K562 (cell line): ENCODE data around the gene CFDP1. TPM values are rescaled to one million over a fixed set of nuclear protein-coding genes. Genes with fewer than 3 reads are reported as not detected.
"Not testable (repeated sequence)": the region's sequence is repeated elsewhere in the genome, so short reads cannot be mapped to it uniquely, and the experiment has no call there.

Source experiments
- ATAC-seq: fragments of 200-7000 bp; cut with Tn5 transposase; 3 replicates; pipeline ENCODE4 v1.9.1; 2020; ENCODE audit warnings: moderate library complexity
- BruUV-seq: library from RNA; stranded (reverse); fragments of 400-500 nt; replicated peaks from 2 replicates; lab custom pipeline; 2021; lab: Mats Ljungman, UMichigan
- CTCF ChIA-PET: fragments of 300-600 bp; formaldehyde crosslinking; extraction: SDS; loops from one replicate; lab custom pipeline; 2021; ENCODE audit warnings: low intra/inter-chr PET ratio; lab: Yijun Ruan, JAX
- POLR2A ChIA-PET: fragments of 300-600, 350-650 bp; sonication (Branson Sonifier 250); formaldehyde crosslinking; extraction: SDS; loops from one replicate; lab custom pipeline; 2021; ENCODE audit warnings: antibody characterized with exemption, inconsistent platforms; lab: Yijun Ruan, JAX
- DNase-seq, 4 experiments: peaks; one replicate each; pipeline versions ENCODE4 v3.0.0 to v3.0.0-alpha.2; 2011 to 2018; ENCODE audit warnings: low spot score in 3 of 4, mixed read lengths in 3 of 4; ENCODE audit errors: extremely low read depth in 1 of 4
- FAIRE-seq: peaks from 2 replicates; lab custom pipeline; 2011; peaks lifted over from hg19 to GRCh38; lab: Jason Lieb, UNC
- H2AFZ ChIP-seq: 2 replicates; pipeline ENCODE4 v1.6.0; 2011; ENCODE audit warnings: low read depth, low read length, control low read depth, inconsistent platforms
- H3K27ac ChIP-seq: fragments of 200-600 bp; 3 replicates; pipeline ENCODE4 v1.8.0; 2011; ENCODE audit warnings: low read depth, mild to moderate bottlenecking, control low read depth, inconsistent platforms, low read length, moderate library complexity, mixed read lengths; ENCODE audit errors: extremely low read depth
- H3K27me3 ChIP-seq, 2 experiments: fragments of 300-600 bp in 1 of 2; 2 replicates in 1 of 2; 3 replicates in 1 of 2; pipeline versions ENCODE4 v1.6.0 to v1.8.0; 2011; ENCODE audit warnings: inconsistent platforms in 2 of 2, low read length in 2 of 2, mild to moderate bottlenecking in 1 of 2, mixed read lengths in 1 of 2, moderate library complexity in 1 of 2; ENCODE audit not compliant: control insufficient read depth in 2 of 2, insufficient read depth in 2 of 2
- H3K36me3 ChIP-seq: fragments of 300-600 bp; 3 replicates; pipeline ENCODE4 v1.8.0; 2011; ENCODE audit warnings: mild to moderate bottlenecking, low read length, inconsistent platforms; ENCODE audit not compliant: control insufficient read depth, insufficient read depth
- H3K4me1 ChIP-seq, 2 experiments: fragments of 200-600 bp in 1 of 2; replicated peaks in 1 of 2; 2 replicates in 1 of 2; 3 replicates in 1 of 2; pipeline versions ENCODE4 v1.5.1 to v1.8.0; 2011; ENCODE audit warnings: inconsistent platforms in 2 of 2, low read length in 2 of 2, mild to moderate bottlenecking in 1 of 2, mixed read lengths in 1 of 2, moderate library complexity in 1 of 2; ENCODE audit not compliant: control insufficient read depth in 2 of 2, insufficient read depth in 2 of 2
- H3K4me2 ChIP-seq: 2 replicates; pipeline ENCODE4 v1.6.1; 2011; ENCODE audit warnings: low read length, control low read depth, inconsistent platforms, mixed read lengths; ENCODE audit not compliant: insufficient read depth
- H3K4me3 ChIP-seq: fragments of 200-600 bp; sonication (generic), shearing (Covaris generic); 2 replicates; pipeline ENCODE4 v1.5.1; 2016; ENCODE audit warnings: control low read depth, inconsistent platforms
- H3K79me2 ChIP-seq: fragments of 200-600 bp; 3 replicates; pipeline ENCODE4 v1.8.0; 2011; ENCODE audit warnings: low read length, inconsistent platforms; ENCODE audit not compliant: control insufficient read depth, insufficient read depth
- H3K9ac ChIP-seq, 2 experiments: 2 replicates each; pipeline versions ENCODE4 v1.6.0 to v1.6.1; 2011; ENCODE audit warnings: low read depth in 2 of 2, low read length in 2 of 2, control low read depth in 1 of 2, inconsistent platforms in 1 of 2, mild to moderate bottlenecking in 1 of 2, mixed read lengths in 1 of 2; ENCODE audit not compliant: insufficient read depth in 1 of 2
- H3K9me1 ChIP-seq: one replicate; pipeline ENCODE4 v1.6.0; 2011; ENCODE audit warnings: inconsistent platforms, mild to moderate bottlenecking, low read length, moderate library complexity; ENCODE audit not compliant: control insufficient read depth, insufficient read depth
- H3K9me3 ChIP-seq: replicated peaks from 2 replicates; pipeline ENCODE4 v1.5.1; 2011; ENCODE audit warnings: low read depth, low read length, inconsistent platforms; ENCODE audit not compliant: control insufficient read depth, insufficient read depth
- H4K20me1 ChIP-seq: replicated peaks from 2 replicates; pipeline ENCODE4 v1.6.1; 2011; ENCODE audit warnings: low read length, inconsistent platforms, mixed read lengths; ENCODE audit not compliant: control insufficient read depth, insufficient read depth
- DACH1 ChIP-seq: fragments of 450-650 bp; IDR thresholded peaks from 2 replicates; pipeline ENCODE4 v1.6.1; 2018; ENCODE audit not compliant: partially characterized antibody
- HNRNPK ChIP-seq: fragments of 200-400 bp; formaldehyde crosslinking; IDR thresholded peaks from one replicate; pipeline ENCODE4 v1.6.1; 2018; ENCODE audit warnings: mild to moderate bottlenecking, low read depth, low read length; ENCODE audit not compliant: poor library complexity, severe bottlenecking
- NRF1 ChIP-seq, 2 experiments: fragments of 450-650 bp; IDR thresholded peaks in 1 of 2; conservative IDR thresholded peaks in 1 of 2; 2 replicates each; pipeline ENCODE4 v1.6.1; 2014; ENCODE audit warnings: mild to moderate bottlenecking in 2 of 2
- POLR2A ChIP-seq: fragments of 450-650 bp; conservative IDR thresholded peaks from 2 replicates; pipeline ENCODE4 v1.6.1; 2016
- RNF2 ChIP-seq: sonication (generic); IDR thresholded peaks from 2 replicates; pipeline ENCODE4 v1.6.1; 2016
- SMARCE1 ChIP-seq: fragments of 450-650 bp; IDR thresholded peaks from 2 replicates; pipeline ENCODE4 v1.7.1; 2016; ENCODE audit warnings: mild to moderate bottlenecking
- TRIM24 ChIP-seq, 2 experiments: fragments of 450-650 bp; IDR thresholded peaks; 2 replicates each; pipeline ENCODE4 v1.6.1; 2016
- WHSC1 ChIP-seq: IDR thresholded peaks from one replicate; pipeline ENCODE4 v1.6.1; 2012; ENCODE audit warnings: low read length, control low read depth, inconsistent platforms
- ZBTB34 ChIP-seq: fragments of 250-450 bp; sonication (Bioruptor Pico); IDR thresholded peaks from 2 replicates; pipeline ENCODE4 v1.8.0; 2021; ENCODE audit warnings: mild to moderate bottlenecking, moderate library complexity
- ZBTB8A ChIP-seq: fragments of 450-650 bp; IDR thresholded peaks from 2 replicates; pipeline ENCODE4 v1.6.1; 2018; ENCODE audit warnings: mild to moderate bottlenecking, moderate library complexity; ENCODE audit not compliant: partially characterized antibody
- ZNF584 ChIP-seq: fragments of 200-800 bp; sonication (Bioruptor generic); IDR thresholded peaks from 2 replicates; pipeline ENCODE4 v1.6.1; 2016; ENCODE audit warnings: low read depth, mild to moderate bottlenecking, missing genetic modification characterization, missing compliant biosample characterization
- ZNF644 ChIP-seq: fragments of 200-800 bp; sonication (Bioruptor generic); IDR thresholded peaks from 2 replicates; pipeline ENCODE4 v1.6.1; 2016; ENCODE audit warnings: low read depth, missing genetic modification characterization, missing compliant biosample characterization
- ZNF778 ChIP-seq: fragments of 450-650 bp; formaldehyde crosslinking; IDR thresholded peaks from 2 replicates; pipeline ENCODE4 v1.4.0; 2020; ENCODE audit warnings: mild to moderate bottlenecking, moderate library complexity
- WGBS: fragments of 100-300 bp; shearing (Covaris generic); methylation state at CpG from one replicate; pipeline ENCODE4 v1.1.6; 2016; ENCODE audit warnings: low coverage, mixed read lengths; ENCODE audit not compliant: insufficient coverage; ENCODE audit errors: missing lambda C conversion rate; 5-methylcytosine and 5-hydroxymethylcytosine counted together
- in situ Hi-C: fragments of 300-500 bp; cut with MboI; formaldehyde crosslinking; loops from 4 replicates; pipeline ENCODE4 v1.15.0; 2018; ENCODE audit warnings: inconsistent platforms, mixed read lengths
- intact Hi-C: fragments of 100-400 bp; cut with micrococcal nuclease; formaldehyde crosslinking; loops from 2 replicates; pipeline ENCODE4 v1.14.2; 2022
- polyA plus RNA-seq, 8 experiments: library from polyadenylated mRNA; depleted of rRNA in 4 of 8; stranded (reverse) in 5 of 8; unstranded in 3 of 8; fragments of >200 nt; fragmentation: Nextera tagmentation in 2 of 8; fragmentation: Illumina TruSeq in 1 of 8; extraction: Ambion mirVana in 2 of 8; extraction: Trizol in 1 of 8; gene quantifications; 2 replicates each; pipeline versions ENCODE4 v1.2.1 to v1.2.3, GENCODE V29; 2011 to 2014; ENCODE audit warnings: inconsistent platforms in 1 of 8, missing spikeins in 1 of 8
- total RNA-seq, 7 experiments: library from RNA; depleted of rRNA in 6 of 7; stranded (reverse); fragments of >200 nt in 6 of 7; fragmentation: Illumina TruSeq in 2 of 7; extraction: Trizol in 2 of 7; gene quantifications; 2 replicates each; pipeline versions ENCODE4 v1.2.1 to v1.2.3, GENCODE V29; 2011 to 2021; ENCODE audit warnings: low replicate concordance in 1 of 7

CFDP1 gene
- total and polyA plus RNA-seq, 9 of the 15 experiments (the other 6 are each of a cell fraction or from before 2014, with no cell fraction given), result 31.5 to 78.4 (median 61.7) TPM

GRCh38 chr16:75456971-75457370 is 23.7 kb upstream of the CFDP1 start:
- CTCF ChIA-PET, result no interaction called here
- Histone ChIP-seq H3K4me3 (no peak overlapping the region), H3K4me1 (peaks cover 10 to 16% of the 10 kb centered on the region in 2 experiments; a peak in 4 of 5 replicates), H3K36me3 (peaks cover 11% of the 10 kb centered on the region; the same call in 2 of the 3 replicates), H2AFZ (no peak overlapping the region), H4K20me1 (peaks cover 13% of the 10 kb centered on the region), H3K4me2 (no peak overlapping the region), H3K9me1 (no peaks in the 10 kb centered on the region), H3K9ac (no peak overlapping the region), H3K27ac (no peak overlapping the region), H3K79me2 (peaks cover 70% of the 10 kb centered on the region), H3K27me3 (no peaks in the 10 kb centered on the region), H3K9me3 (no peaks in the 10 kb centered on the region)
- intact Hi-C loops, result no loop called here
- ATAC-seq, result peak; percentile 38; the same call in 1 of the 3 replicates
- no TSS peak for BruUV-seq
- no peak for DNase-seq
- POLR2A ChIA-PET, result interaction anchor here (0.9 to 1.4 kb wide), 5 partner anchors 11 to 60 kb away, joined by 3 to 4 read pairs (median 4); no protein-coding TSS in a partner anchor
- 0% methylated on average over 1 of the region's 1 CpG for WGBS
- in situ Hi-C loops, result no loop called here
- no peak for TF ChIP-seq WHSC1
- TF ChIP-seq NRF1 (conservative IDR thresholded peaks at IDR 0.05 in 1 of 2, IDR thresholded peaks at IDR 0.05 in 1 of 2), result no peak
- TF ChIP-seq ZNF778 (CRISPR knock-in tag), result no peak
- TF ChIP-seq RNF2, result no peak
- no peak for TF ChIP-seq ZBTB34 (CRISPR knock-in tag)
- no peak for TF ChIP-seq POLR2A
- no peak for TF ChIP-seq SMARCE1
- no peak for TF ChIP-seq DACH1
- no peak for TF ChIP-seq ZNF584
- TF ChIP-seq ZNF644 (tag), result no peak
- TF ChIP-seq TRIM24 (IDR thresholded peaks at IDR 0.05), result no peak
- no peak for TF ChIP-seq ZBTB8A
- no peak for TF ChIP-seq HNRNPK
- no peak for FAIRE-seq

GRCh38 chr16:75456486-75456885 is 23.2 kb upstream of the CFDP1 start:
- H2AFZ ChIP-seq, ATAC-seq, in situ Hi-C loops, H3K9ac ChIP-seq, H3K36me3 ChIP-seq, intact Hi-C loops, CTCF ChIA-PET, H3K4me3 ChIP-seq, FAIRE-seq, DNase-seq, H3K4me2 ChIP-seq, H3K9me3 ChIP-seq, H3K27ac ChIP-seq, H3K9me1 ChIP-seq, BruUV-seq, H3K27me3 ChIP-seq: not testable (repeated sequence)
- H3K4me1 ChIP-seq, result peaks cover 10 to 16% of the 10 kb centered on the region in 2 experiments; a peak in 4 of 5 replicates
- H4K20me1 ChIP-seq, result peaks cover 13% of the 10 kb centered on the region
- 93% methylated on average over 3 of the region's 4 CpGs for WGBS
- H3K79me2 ChIP-seq, result peaks cover 65% of the 10 kb centered on the region
- POLR2A ChIA-PET, result interaction anchor here (0.7 to 1.4 kb wide), 6 partner anchors 10 to 156 kb away, joined by 3 to 4 read pairs (median 4); no protein-coding TSS in a partner anchor
